ENCODE measurements around the gene HTR3A. TPM values are rescaled to one million over a fixed set of nuclear protein-coding genes. Genes with fewer than 3 reads are reported as not detected.

The HTR3A gene
- total and polyA plus RNA-seq, 10 donors = 0.38 to 2.9 (median 0.57) TPM; not detected in 1

- DNase-seq = no peak
- intact Hi-C loops (cut with DNase I; ENCODE audit: low total_unique reads) = loop anchor here (10.0 kb wide), 1 partner anchor 151 kb away; no protein-coding TSS in a partner anchor
- peaks cover 0 to 10% (median 0%) of the 10 kb centered on the region in 7 donors for H3K27me3 ChIP-seq (replicated peaks in 1 of 7)
Measured at GRCh38 chr11:114033572-114033971, 58.7 kb downstream of the HTR3A start.

GRCh38 chr11:114034956-114035355 is 60.0 kb downstream of the HTR3A start:
- peaks cover 5 to 19% (median 11%) of the 10 kb centered on the region in 6 donors for H3K4me1 ChIP-seq
- H3K36me3 ChIP-seq = no peaks in the 10 kb centered on the region
- H3K9me3 ChIP-seq = no peaks in the 10 kb centered on the region
- H3K27ac ChIP-seq = no peak overlapping the region
- intact Hi-C loops (cut with DNase I; ENCODE audit: low total_unique reads) = loop anchor here (10.0 kb wide), 1 partner anchor 150 kb away; no protein-coding TSS in a partner anchor
- no peak for TF ChIP-seq POLR2A (IDR thresholded peaks at IDR 0.05)
- WGBS, 5 donors = 85 to 93% (median 87%) methylated on average over 11 of the region's 11 CpGs
- peaks cover 0 to 10% (median 0%) of the 10 kb centered on the region in 7 donors for H3K27me3 ChIP-seq (replicated peaks in 1 of 7)
- DNase-seq = no peak
- no peak overlapping the region for H3K4me3 ChIP-seq

More at GRCh38 chr11:114033572-114033971, 58.7 kb downstream of the HTR3A start:
- Histone ChIP-seq H3K4me1 (peaks cover 5 to 19% (median 11%) of the 10 kb centered on the region in 6 donors), H3K4me3 (no peak overlapping the region), H3K27ac (no peak overlapping the region), H3K36me3 (no peaks in the 10 kb centered on the region), H3K9me3 (no peaks in the 10 kb centered on the region)
- TF ChIP-seq POLR2A (IDR thresholded peaks at IDR 0.05) (no peak), CTCF (IDR thresholded peaks at IDR 0.05 in 8 of 11, conservative IDR thresholded peaks at IDR 0.05 in 3 of 11) (no peak), POLR2AphosphoS5 (IDR thresholded peaks at IDR 0.05) (no peak)
- 77 to 90% (median 85%) methylated on average over 2 of the region's 2 CpGs for WGBS, 5 donors

- 8 to 16% (median 12%) methylated on average over 27 to 37 of the region's 37 CpGs for WGBS, 5 donors
- Histone ChIP-seq H3K27ac (peak overlapping the region in 6 of 8 donors; percentile 5 to 41 (median 28)), H3K27me3 (replicated peaks in 1 of 7) (peaks cover 0 to 10% (median 0%) of the 10 kb centered on the region in 7 donors), H3K36me3 (no peaks in the 10 kb centered on the region), H3K9me3 (no peaks in the 10 kb centered on the region), H3K4me1 (peaks cover 5 to 19% (median 11%) of the 10 kb centered on the region in 6 donors), H3K4me3 (peak overlapping the region in 7 of 8 donors; percentile 5 to 45 (median 20))
- TF ChIP-seq POLR2AphosphoS5 (IDR thresholded peaks at IDR 0.05) = peak; percentile 82 to 90 (median 83)
- no peak for TF ChIP-seq POLR2A (IDR thresholded peaks at IDR 0.05)
- TF ChIP-seq CTCF (IDR thresholded peaks at IDR 0.05 in 8 of 11, conservative IDR thresholded peaks at IDR 0.05 in 3 of 11) = peak; percentile 83 to 93 (median 90)
- intact Hi-C loops (cut with DNase I; ENCODE audit: low total_unique reads) = loop anchor here (2.0 to 10.0 kb wide), 2 partner anchors 149 to 225 kb away; no protein-coding TSS in a partner anchor
- peak; percentile 94 for DNase-seq
Measured at GRCh38 chr11:114036147-114036811, 61.4 kb downstream of the HTR3A start.

- H3K4me3 ChIP-seq = no peak overlapping the region
- H3K27me3 ChIP-seq (replicated peaks in 1 of 7) = peaks cover 0 to 10% (median 0%) of the 10 kb centered on the region in 7 donors
- 90 to 97% (median 94%) methylated on average over 3 of the region's 3 CpGs for WGBS, 5 donors
- no peak for DNase-seq
- H3K27ac ChIP-seq = peak overlapping the region in 2 of 8 donors; percentile 30 to 41
- TF ChIP-seq POLR2A (IDR thresholded peaks at IDR 0.05) (no peak), CTCF (IDR thresholded peaks at IDR 0.05 in 8 of 11, conservative IDR thresholded peaks at IDR 0.05 in 3 of 11) (no peak), POLR2AphosphoS5 (IDR thresholded peaks at IDR 0.05) (no peak)
- peaks cover 5 to 15% (median 11%) of the 10 kb centered on the region in 6 donors for H3K4me1 ChIP-seq
- no peaks in the 10 kb centered on the region for H3K9me3 ChIP-seq
- no peaks in the 10 kb centered on the region for H3K36me3 ChIP-seq
- intact Hi-C loops (cut with DNase I; ENCODE audit: low total_unique reads) = loop anchor here (2.0 to 10.0 kb wide), 2 partner anchors 148 to 224 kb away; no protein-coding TSS in a partner anchor
Measured at GRCh38 chr11:114036958-114037357, 62.0 kb downstream of the HTR3A start.

Measured in spleen (tissue), 11 donors.